HG03558 (cell line): ENCODE measurements around the gene SLC40A1.

Experiments used
- ATAC-seq: cut with Tn5 transposase; IDR thresholded peaks from one replicate; pipeline ENCODE4 v1.9.1; 2021; ENCODE audit warnings: moderate number of reproducible peaks; ENCODE audit not compliant: unreplicated experiment; ENCODE audit errors: extremely low read depth

Gene SLC40A1

DNA sequence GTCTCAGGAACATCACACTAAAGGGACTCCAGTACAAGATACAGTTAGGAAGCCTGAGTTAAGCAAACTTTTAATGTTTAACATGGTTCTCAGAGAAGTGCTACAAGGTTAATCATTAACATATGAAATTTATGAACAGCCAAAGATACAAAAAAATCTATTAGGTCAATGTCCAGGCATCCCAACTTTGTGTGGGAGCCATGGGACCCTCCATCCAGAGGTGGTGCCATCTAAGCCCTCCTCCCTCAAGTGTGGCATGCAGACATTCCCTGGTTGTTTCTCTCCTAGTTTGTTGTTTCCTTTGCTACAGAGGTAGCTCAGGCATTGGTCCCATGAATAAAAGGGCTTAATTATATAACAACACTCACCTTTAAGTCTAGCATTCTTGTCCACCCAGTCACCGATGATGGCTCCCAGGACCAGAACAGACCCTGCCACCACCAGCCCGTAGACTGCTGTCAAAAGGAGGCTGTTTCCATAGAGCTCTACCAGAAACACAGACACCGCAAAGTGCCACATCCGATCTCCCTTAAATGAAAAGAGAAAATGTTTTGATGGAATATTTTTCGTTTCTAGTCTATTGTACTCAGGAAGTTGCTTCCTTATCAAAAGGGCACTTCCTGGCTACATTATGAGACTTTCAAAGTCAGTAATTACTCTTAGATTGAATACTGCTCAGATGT, 5.7 kb downstream of the SLC40A1 start:
- ATAC-seq: no peak

DNA sequence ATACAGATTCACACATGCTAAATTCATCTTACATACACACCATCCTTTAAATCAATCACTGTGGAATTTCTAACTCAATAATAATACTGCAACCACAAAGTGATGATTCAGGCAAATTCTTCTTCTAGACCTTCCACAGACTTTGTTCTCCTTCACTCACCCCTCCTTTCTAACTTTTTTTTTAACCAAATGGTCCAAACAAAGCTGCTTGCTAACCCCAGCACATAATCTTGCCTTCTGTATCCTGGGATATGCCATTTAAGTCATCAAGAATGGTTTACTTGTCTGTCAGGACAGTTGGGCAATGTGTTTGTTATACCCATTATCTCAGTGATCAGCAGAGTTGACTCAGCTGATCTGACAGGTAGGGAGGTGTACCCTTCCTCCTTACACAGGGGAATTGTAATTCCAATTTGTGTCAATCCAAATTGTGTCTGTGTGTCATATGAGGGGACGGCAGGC, 10.0 kb downstream of the SLC40A1 start:
- ATAC-seq: no peak

DNA sequence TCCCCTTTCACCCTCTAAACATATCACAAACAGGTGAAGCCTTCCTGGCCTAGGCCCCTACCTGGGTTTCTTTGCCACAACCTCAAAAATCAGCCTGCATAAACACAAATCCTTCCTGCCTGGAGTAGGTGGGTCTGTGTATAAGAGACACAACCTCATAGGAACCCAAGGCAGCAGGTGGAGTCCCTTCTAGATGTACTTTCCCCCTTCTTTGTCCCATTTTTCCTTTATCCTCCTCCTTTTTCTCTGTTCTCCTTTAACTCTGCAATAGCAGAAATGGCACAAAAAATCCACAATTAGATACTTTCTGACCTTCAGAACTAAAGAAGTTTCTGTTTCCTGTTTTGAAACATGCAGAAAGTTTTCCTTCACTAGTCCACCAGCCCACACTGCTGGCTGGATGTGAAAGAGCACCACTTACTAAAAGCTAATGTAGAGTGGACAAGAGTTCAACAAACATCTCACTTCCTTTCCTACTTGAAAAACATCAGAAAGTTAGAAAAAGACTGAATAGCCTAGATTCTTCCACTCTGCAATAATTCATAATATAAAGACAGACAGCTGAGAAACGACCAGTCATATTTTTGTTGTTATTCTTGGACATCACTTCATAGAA, 11.2 kb downstream of the SLC40A1 start:
- no peak for ATAC-seq

DNA sequence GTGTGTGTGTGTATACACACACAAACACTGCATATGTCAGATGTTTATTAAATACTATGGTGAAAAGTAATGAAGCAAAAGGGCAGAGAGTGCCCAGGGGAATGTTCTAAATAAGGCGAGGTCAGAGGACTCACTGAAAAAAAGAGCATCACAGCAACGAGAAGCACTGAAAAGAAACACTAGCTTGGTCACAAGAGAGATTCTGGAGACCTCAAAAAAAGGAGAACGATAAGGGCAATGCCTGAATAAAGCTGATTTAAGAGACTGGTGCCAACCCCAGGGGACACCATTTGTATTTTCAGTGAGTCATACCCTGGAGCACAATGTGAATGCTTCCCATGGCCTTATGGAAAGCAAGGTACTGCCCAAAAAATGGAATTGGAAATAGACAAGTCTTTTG, 14.5 kb downstream of the SLC40A1 start:
- no peak for ATAC-seq

DNA sequence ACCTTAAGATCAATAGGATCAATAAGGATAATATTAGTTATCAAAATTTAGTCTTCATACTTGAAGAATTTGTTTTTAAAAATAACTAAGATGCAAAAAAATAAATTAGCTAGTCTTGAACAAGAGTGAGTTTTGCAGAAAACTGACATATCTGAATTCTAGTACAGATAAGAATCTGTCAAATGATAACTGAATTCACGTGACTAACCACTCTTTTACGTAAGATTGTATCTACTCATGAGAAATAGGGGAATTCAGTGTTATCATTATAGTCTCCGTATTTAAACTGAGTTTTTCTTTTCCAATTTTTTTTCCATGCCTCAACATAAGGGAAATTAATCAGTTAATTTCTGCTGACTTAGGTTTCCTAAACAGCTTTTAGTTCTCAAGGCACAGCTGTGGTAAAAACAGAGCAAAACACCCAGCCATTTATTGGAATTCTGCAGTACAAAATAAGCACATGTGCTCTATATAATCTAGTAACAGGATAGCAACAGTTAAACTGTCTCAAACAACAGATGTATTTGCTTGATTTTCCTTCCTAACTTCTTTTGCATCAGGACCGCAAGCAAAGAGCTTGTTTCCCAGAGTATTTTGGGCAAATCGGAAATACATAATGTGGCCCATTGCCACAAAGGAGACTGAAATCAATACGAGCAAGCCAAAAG, 19.1 kb downstream of the SLC40A1 start:
- no peak for ATAC-seq

DNA sequence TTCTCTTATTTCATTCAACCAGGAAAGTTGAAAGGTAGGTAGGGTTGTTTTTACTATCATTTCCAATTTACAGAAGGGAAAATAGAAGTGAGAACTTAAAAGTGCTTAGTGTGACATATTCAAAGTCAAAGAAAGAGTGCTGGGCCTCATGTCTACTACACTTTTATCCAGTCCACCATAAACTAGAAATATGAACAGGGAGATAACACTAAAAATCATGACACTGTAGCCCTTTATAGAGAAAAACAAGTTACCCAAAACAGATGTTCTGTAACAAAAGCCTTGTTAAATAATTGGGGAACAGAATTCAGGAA, 20.4 kb downstream of the SLC40A1 start:
- ATAC-seq: no peak

DNA sequence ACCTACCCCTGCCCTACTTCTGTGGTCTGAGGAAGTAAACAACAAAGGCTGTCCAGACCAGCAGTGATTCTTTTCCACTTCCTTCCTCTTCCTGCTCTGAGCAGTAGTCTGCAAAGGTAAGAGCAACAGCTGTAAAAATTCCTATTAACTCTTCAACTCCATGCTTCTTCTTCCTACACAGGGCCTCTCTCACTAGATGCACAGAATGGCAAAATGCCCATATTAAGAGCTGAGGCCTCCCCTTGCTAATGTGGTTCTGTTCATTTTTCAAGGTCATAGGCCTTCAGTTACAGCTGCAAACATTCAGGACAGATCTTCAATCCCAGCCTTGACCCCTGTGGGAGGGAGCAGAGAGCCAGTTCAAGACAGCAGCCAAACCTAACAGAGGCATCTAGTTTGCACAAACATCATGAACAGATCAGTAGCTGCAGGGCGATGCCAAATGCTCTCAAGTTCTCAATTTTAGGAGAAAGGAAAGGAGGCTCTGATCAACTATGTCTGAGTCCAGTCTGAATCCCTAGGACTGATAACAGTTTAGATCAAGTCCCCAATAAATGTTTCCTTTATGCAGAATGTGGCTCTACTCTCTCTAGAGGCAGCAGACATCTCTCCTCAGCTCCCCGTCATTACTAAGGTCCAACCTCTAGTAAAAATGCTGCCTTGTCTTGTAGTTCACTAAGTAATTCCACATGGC, 20.9 kb downstream of the SLC40A1 start:
- ATAC-seq: no peak

GRCh38 chr2:189558516-189559272, 21.9 kb downstream of the SLC40A1 start:
- ATAC-seq: no peak

DNA sequence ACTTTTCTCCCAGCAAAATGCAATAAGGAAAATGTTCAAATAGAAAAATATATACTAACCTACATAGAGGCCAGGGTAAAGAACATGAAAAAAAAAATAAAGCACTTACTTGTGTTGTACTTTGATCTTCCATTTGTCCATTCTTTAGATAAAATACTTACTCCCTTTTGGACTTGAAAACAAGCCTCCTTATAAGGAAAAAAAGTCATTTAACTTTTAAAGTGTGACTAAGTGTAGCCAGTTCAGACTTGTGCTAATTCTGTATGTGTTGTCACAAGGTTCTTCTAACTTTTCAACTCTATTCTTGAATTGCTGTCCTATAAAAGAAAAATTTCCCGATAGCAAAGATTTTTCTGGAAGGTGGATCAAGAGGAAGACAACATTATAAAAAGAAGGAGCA, 23.2 kb downstream of the SLC40A1 start:
- ATAC-seq: no peak

GRCh38 chr2:189556526-189556925, 24.1 kb downstream of the SLC40A1 start:
- no peak for ATAC-seq

GRCh38 chr2:189555232-189555631, 25.4 kb downstream of the SLC40A1 start:
- ATAC-seq: no peak

GRCh38 chr2:189553504-189554088, 27.0 kb downstream of the SLC40A1 start:
- no peak for ATAC-seq

GRCh38 chr2:189552991-189553404, 27.6 kb downstream of the SLC40A1 start:
- no peak for ATAC-seq

DNA sequence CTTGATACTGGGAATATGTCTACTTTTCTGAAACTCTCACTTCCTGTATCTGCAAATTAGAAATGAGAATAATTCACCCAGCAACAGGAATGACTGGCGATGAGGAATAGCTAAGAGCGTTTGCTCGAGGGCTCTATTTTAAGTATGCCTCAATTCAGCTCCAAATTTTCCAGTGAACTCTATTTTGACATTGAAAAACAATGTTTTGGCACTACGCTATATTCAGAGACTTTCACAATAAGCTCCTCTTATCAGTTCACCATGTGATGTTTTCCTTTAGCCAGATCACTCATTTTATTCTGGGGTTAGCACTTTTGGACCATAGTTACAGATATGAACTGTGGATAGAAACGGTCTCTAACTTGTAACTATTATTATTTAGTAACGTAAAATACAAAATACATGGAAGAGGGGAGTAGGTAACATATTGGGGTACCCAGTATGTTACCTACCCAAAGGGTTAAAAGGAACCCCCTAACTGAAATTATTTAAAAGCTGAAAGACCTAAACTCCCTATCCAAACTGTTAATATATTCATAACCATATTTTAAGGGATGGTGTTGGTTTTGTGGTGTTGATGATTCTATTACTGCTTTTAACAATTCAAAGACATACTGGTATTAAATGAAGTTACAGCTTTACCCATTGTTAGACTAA, 28.1 kb downstream of the SLC40A1 start:
- ATAC-seq: no peak

DNA sequence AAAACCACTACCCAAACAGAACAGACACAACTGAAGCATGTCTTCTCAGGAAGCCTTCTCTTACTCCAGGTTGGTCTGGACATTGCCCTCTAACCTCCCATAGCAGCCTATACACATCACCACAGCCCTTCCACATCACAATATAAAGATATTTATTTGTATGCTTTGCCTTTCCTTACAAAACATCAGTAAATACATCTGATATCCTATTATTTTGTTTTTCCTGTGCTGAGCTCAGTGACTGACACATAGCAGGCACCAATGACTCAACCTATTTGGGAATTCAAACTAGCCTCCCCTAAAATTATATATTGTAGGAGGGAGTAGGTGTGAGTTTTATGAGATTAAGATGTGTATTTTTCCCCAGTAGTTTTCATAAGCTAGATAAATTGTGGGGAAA, 28.8 kb downstream of the SLC40A1 start:
- no peak for ATAC-seq

GRCh38 chr2:189549449-189549832, 31.1 kb downstream of the SLC40A1 start:
- ATAC-seq: no peak

DNA sequence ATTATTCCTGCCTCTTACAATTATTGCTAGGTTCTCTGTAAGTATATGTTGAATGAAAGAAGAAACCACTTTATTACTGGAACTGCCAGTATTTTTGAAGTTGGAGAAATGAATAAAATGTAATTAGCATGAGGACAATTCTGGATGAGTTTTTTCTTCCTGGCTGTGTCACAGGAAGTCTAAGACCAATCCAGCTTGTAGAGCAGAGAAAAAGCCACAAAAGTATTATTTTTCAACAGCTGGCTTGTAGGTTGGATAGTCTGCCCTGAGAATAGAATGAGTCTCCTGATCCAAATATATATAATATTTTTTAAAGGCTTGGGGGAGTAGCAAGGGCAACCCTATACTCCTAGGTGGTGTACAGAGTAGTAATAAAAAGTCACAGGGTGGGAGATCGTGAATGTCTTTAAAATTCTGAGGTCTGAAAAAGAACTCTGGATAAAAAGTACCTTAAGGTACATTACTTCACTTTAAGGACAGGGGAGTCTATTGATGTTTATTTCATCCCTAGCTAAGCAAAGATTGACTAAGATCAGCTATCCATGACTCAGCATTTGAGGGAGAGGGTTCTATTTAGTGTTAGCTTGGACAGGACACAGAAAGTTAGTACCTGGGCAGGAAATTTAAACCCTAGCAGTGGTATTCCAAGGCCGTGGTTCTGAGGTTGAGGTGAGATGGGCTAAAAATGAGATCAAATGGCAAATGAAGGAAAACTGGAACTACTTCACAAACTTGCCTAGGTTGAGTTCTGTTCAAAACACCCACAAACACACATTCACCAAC, 31.7 kb downstream of the SLC40A1 start:
- ATAC-seq: no peak

DNA sequence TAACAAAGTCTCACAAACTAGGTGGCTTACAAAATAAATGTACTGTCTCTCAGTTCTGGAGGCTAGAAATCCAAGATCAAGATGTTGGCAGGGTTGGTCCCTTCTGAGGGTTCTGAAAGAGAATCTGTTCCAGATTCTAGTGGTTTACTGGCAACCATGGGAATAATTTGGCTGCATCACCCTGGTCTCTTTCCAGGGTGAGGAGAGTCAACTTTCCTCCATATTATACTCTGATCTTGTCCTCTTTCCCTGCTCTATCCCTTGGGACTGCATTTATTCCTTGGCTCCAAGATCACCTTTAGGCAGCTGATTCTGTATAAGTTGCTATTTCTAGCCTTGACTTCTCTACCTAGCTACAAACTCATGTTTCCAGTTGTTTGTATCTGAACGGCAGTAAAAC, 35.2 kb downstream of the SLC40A1 start:
- ATAC-seq: no peak
